T47D (cell line): Measurements from ENCODE around the gene TCTN2.

ENCODE experiments used
- DNase-seq, 2 experiments: peaks; one replicate each; pipeline versions ENCODE4 v3.0.0 to v3.0.0-alpha.2; 2011 to 2012; ENCODE audit warnings: low read depth in 1 of 2, low spot score in 1 of 2
- JUND ChIP-seq: IDR thresholded peaks from 2 replicates; pipeline ENCODE4 v1.6.1; 2012; ENCODE audit warnings: low read depth
- in situ Hi-C: cut with HindIII; loops from 2 replicates; pipeline ENCODE4 v1.10.0; 2016; ENCODE audit warnings: low sequenced_read_pairs, low pct_unique_long_range_greater_than_20kb

The TCTN2 gene

GRCh38 chr12:123670882-123671728, at the start of gene TCTN2:
Gene TCTN2 (plus strand): TSS chr12:123671113. CDS start chr12:123671241, 128 bp downstream.
- in situ Hi-C loops, result no loop called here
- TF ChIP-seq JUND, result no peak
- DNase-seq, result peak; percentile 95 to 99

DNA sequence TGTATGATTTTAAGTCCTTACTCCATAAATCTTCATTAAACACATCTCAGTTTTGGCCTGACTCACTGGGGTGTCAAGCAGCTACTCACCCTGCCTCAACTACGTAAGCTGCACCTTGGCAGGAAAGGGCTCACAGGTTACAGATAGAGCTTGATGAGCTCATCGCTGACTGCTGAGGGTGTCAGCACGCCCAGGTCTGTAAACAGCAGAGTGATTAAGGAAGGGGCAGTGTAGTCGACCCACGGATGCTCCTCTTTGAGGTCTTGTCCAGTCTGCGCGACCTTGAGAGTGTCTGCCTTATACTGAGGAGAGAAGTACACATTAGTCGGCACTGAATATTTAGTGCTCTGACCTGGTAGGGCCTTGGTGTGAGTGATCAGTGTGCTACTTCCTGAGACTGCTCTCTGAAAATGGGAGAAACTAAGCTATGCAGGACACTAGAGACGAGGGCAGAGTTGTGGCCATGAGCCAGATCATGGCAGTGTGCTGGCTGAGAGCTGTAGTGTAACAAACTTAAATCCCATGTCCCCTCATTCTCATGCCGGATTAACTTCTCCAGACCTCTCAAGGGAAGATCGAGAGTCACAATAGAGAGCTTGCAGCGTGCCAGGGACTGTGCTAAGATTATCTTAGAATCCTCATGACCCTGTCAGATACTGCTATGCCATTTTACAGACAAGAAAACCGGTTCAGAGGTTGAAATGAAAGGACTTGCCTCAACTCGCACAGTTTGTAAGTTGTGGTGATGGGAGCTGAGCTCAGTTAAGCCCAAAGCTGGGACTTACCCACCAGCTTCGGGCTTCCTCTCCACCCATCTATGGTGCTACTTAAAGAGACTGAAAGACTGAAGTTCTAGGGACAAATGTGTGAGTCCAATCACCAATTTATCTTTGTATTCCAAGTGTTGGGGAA, 49.0 kb upstream of the TCTN2 start:
- TF ChIP-seq JUND, result no peak
- in situ Hi-C loops, result no loop called here
- no peak for DNase-seq

GRCh38 chr12:123633379-123634141, 37.4 kb upstream of the TCTN2 start, which contains the start of the genes EIF2B1 and GTF2H3:
Gene EIF2B1 (minus strand): TSS chr12:123633686. CDS start chr12:123633557, 129 bp downstream.
Gene GTF2H3 (plus strand): TSS chr12:123633829. CDS start chr12:123633860, 31 bp downstream.
- TF ChIP-seq JUND, result no peak
- in situ Hi-C loops, result no loop called here

DNA sequence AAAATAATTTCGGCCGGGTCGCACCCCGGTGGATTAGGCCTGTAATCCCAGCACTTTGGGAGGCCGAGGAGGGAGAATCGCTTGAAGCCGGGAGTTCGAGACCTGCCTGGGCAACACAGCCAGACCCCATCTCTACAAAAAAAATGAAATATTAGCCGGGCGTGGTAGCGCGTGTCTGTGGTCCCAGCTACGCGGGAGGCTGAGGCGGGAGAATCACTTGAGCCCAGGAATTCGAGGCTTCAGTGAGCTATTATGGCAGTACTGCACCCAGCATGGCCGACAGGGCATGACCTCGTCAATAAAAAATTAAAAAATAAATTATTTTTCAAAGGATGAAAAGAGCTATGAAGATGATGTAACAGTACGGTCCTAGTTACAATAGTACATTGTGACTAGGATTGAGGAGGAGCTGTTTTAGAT, 36.8 kb upstream of the TCTN2 start:
- DNase-seq, result no peak
- TF ChIP-seq JUND, result no peak
- in situ Hi-C loops, result no loop called here

More at GRCh38 chr12:123633379-123634141, 37.4 kb upstream of the TCTN2 start, which contains the start of the genes EIF2B1 and GTF2H3:
- DNase-seq, result peak; percentile 99

GRCh38 chr12:123643911-123644310, 27.0 kb upstream of the TCTN2 start:
- in situ Hi-C loops, result no loop called here
- no peak for TF ChIP-seq JUND
- no peak for DNase-seq

GRCh38 chr12:123645380-123645779, 25.5 kb upstream of the TCTN2 start:
- no peak for TF ChIP-seq JUND
- no peak for DNase-seq
- in situ Hi-C loops, result no loop called here

DNA sequence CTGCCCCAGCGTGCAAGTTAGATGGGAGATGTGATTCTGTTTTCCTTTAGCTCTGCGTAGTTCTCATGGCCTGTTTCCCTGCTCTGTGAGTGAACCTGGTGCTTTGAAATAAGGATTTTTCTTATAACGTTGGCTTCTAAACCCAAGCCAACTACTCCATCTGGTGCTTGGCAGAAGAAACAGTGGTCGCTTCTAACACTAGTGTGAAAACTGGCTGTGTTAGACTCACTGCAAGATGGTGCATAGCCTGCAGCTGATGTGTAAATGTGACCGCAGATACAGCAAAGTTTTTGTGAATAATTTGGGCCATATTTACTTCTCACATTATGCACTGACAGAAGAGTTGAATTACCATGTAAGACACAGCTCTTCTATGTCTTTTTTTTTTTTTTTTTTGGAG, 25.0 kb upstream of the TCTN2 start:
- no peak for TF ChIP-seq JUND
- in situ Hi-C loops, result no loop called here

DNA sequence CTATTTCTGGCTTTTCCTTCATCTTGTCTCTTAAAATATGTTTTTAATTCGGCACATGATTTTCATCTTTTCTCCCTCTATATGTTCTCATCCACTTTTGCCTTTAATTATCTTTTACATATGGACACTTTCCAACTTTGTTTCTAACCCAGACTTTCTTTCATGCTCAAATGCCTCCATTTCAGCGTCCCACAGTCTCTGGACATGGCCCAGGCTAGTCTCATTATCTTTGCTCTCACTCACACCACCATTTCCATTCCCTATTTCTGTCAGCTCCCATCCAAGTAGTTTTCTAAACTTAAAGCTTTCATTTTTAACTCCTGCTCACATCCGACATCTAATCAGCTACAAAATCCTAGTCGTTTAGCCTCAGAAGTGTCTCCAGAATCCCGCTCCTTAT, 22.5 kb upstream of the TCTN2 start:
- TF ChIP-seq JUND, result no peak
- in situ Hi-C loops, result no loop called here
- no peak for DNase-seq

More for the DNA sequence above, 25.0 kb upstream of the TCTN2 start:
- DNase-seq, result no peak

GRCh38 chr12:123654129-123654701, 16.7 kb upstream of the TCTN2 start:
- no peak for TF ChIP-seq JUND
- no peak for DNase-seq
- in situ Hi-C loops, result no loop called here

GRCh38 chr12:123655420-123655819, 15.5 kb upstream of the TCTN2 start:
- TF ChIP-seq JUND, result no peak
- in situ Hi-C loops, result no loop called here
- no peak for DNase-seq

DNA sequence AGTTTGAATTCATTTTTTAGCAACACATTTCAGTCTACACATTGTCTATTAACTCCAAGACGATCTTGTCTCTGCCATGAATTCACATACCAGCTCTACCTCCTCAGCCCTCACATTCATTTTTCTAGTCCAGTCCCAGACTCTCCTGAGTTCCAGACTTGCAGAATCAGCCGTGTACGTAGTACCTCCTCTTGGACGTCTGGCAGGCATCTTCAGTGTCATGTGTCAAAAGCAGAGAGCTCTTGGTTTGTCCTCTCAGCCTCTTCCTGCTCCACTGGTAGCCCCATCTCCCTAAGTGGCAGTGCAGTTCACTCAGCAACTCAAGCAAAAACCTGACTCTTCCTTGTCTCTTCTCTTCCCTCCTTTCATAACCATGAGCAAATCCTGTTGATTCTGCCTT, 14.5 kb upstream of the TCTN2 start:
- TF ChIP-seq JUND, result no peak
- DNase-seq, result no peak
- in situ Hi-C loops, result no loop called here

GRCh38 chr12:123657211-123657610, 13.7 kb upstream of the TCTN2 start:
- DNase-seq, result no peak
- in situ Hi-C loops, result no loop called here
- no peak for TF ChIP-seq JUND
